K562 (cell line): ENCODE results near the gene RFNG. TPM values are rescaled to one million over a fixed set of nuclear protein-coding genes. Genes with fewer than 3 reads are reported as not detected.

ENCODE experiments used
- ATAC-seq: fragments of 200-7000 bp; cut with Tn5 transposase; 3 replicates; pipeline ENCODE4 v1.9.1; 2020; ENCODE audit warnings: moderate library complexity
- BruUV-seq: library from RNA; stranded (reverse); fragments of 400-500 nt; replicated peaks from 2 replicates; lab custom pipeline; 2021; lab: Mats Ljungman, UMichigan
- CTCF ChIA-PET: fragments of 300-600 bp; formaldehyde crosslinking; extraction: SDS; loops from one replicate; lab custom pipeline; 2021; ENCODE audit warnings: low intra/inter-chr PET ratio; lab: Yijun Ruan, JAX
- POLR2A ChIA-PET: fragments of 300-600, 350-650 bp; sonication (Branson Sonifier 250); formaldehyde crosslinking; extraction: SDS; loops from one replicate; lab custom pipeline; 2021; ENCODE audit warnings: antibody characterized with exemption, inconsistent platforms; lab: Yijun Ruan, JAX
- DNase-seq, 4 experiments: peaks; one replicate each; pipeline versions ENCODE4 v3.0.0 to v3.0.0-alpha.2; 2011 to 2018; ENCODE audit warnings: low spot score in 3 of 4, mixed read lengths in 3 of 4; ENCODE audit errors: extremely low read depth in 1 of 4
- FAIRE-seq: peaks from 2 replicates; lab custom pipeline; 2011; peaks lifted over from hg19 to GRCh38; lab: Jason Lieb, UNC
- H2AFZ ChIP-seq: 2 replicates; pipeline ENCODE4 v1.6.0; 2011; ENCODE audit warnings: low read depth, low read length, control low read depth, inconsistent platforms
- H3K27ac ChIP-seq: fragments of 200-600 bp; 3 replicates; pipeline ENCODE4 v1.8.0; 2011; ENCODE audit warnings: low read depth, mild to moderate bottlenecking, control low read depth, inconsistent platforms, low read length, moderate library complexity, mixed read lengths; ENCODE audit errors: extremely low read depth
- H3K27me3 ChIP-seq, 2 experiments: fragments of 300-600 bp in 1 of 2; 2 replicates in 1 of 2; 3 replicates in 1 of 2; pipeline versions ENCODE4 v1.6.0 to v1.8.0; 2011; ENCODE audit warnings: inconsistent platforms in 2 of 2, low read length in 2 of 2, mild to moderate bottlenecking in 1 of 2, mixed read lengths in 1 of 2, moderate library complexity in 1 of 2; ENCODE audit not compliant: control insufficient read depth in 2 of 2, insufficient read depth in 2 of 2
- H3K36me3 ChIP-seq: fragments of 300-600 bp; 3 replicates; pipeline ENCODE4 v1.8.0; 2011; ENCODE audit warnings: mild to moderate bottlenecking, low read length, inconsistent platforms; ENCODE audit not compliant: control insufficient read depth, insufficient read depth
- H3K4me1 ChIP-seq, 2 experiments: fragments of 200-600 bp in 1 of 2; replicated peaks in 1 of 2; 2 replicates in 1 of 2; 3 replicates in 1 of 2; pipeline versions ENCODE4 v1.5.1 to v1.8.0; 2011; ENCODE audit warnings: inconsistent platforms in 2 of 2, low read length in 2 of 2, mild to moderate bottlenecking in 1 of 2, mixed read lengths in 1 of 2, moderate library complexity in 1 of 2; ENCODE audit not compliant: control insufficient read depth in 2 of 2, insufficient read depth in 2 of 2
- H3K4me2 ChIP-seq: 2 replicates; pipeline ENCODE4 v1.6.1; 2011; ENCODE audit warnings: low read length, control low read depth, inconsistent platforms, mixed read lengths; ENCODE audit not compliant: insufficient read depth
- H3K4me3 ChIP-seq: fragments of 200-600 bp; sonication (generic), shearing (Covaris generic); 2 replicates; pipeline ENCODE4 v1.5.1; 2016; ENCODE audit warnings: control low read depth, inconsistent platforms
- H3K79me2 ChIP-seq: fragments of 200-600 bp; 3 replicates; pipeline ENCODE4 v1.8.0; 2011; ENCODE audit warnings: low read length, inconsistent platforms; ENCODE audit not compliant: control insufficient read depth, insufficient read depth
- H3K9ac ChIP-seq, 2 experiments: 2 replicates each; pipeline versions ENCODE4 v1.6.0 to v1.6.1; 2011; ENCODE audit warnings: low read depth in 2 of 2, low read length in 2 of 2, control low read depth in 1 of 2, inconsistent platforms in 1 of 2, mild to moderate bottlenecking in 1 of 2, mixed read lengths in 1 of 2; ENCODE audit not compliant: insufficient read depth in 1 of 2
- H3K9me1 ChIP-seq: one replicate; pipeline ENCODE4 v1.6.0; 2011; ENCODE audit warnings: inconsistent platforms, mild to moderate bottlenecking, low read length, moderate library complexity; ENCODE audit not compliant: control insufficient read depth, insufficient read depth
- H3K9me3 ChIP-seq: replicated peaks from 2 replicates; pipeline ENCODE4 v1.5.1; 2011; ENCODE audit warnings: low read depth, low read length, inconsistent platforms; ENCODE audit not compliant: control insufficient read depth, insufficient read depth
- H4K20me1 ChIP-seq: replicated peaks from 2 replicates; pipeline ENCODE4 v1.6.1; 2011; ENCODE audit warnings: low read length, inconsistent platforms, mixed read lengths; ENCODE audit not compliant: control insufficient read depth, insufficient read depth
- DNMT1 ChIP-seq: fragments of 450-650 bp; IDR thresholded peaks from 2 replicates; pipeline ENCODE4 v1.6.1; 2016; ENCODE audit warnings: antibody characterized with exemption, mild to moderate bottlenecking
- FOSL1 ChIP-seq: fragments of 200-800 bp; sonication (Bioruptor generic); conservative IDR thresholded peaks from 2 replicates; pipeline ENCODE4 v1.6.1; 2016; ENCODE audit warnings: missing genetic modification characterization, missing compliant biosample characterization
- HBP1 ChIP-seq: fragments of 450-650 bp; formaldehyde crosslinking; IDR thresholded peaks from 2 replicates; pipeline ENCODE4 v1.4.0; 2022; ENCODE audit warnings: missing genetic modification characterization
- HES1 ChIP-seq: fragments of 450-650 bp; IDR thresholded peaks from 2 replicates; pipeline ENCODE4 v1.6.1; 2016; ENCODE audit warnings: low read depth, mild to moderate bottlenecking, moderate library complexity
- HIVEP1 ChIP-seq: fragments of 250-450 bp; sonication (Bioruptor Pico); IDR thresholded peaks from 2 replicates; pipeline ENCODE4 v1.4.0; 2020; ENCODE audit warnings: mild to moderate bottlenecking
- IFI16 ChIP-seq: fragments of 250-450 bp; sonication (Bioruptor Pico); IDR thresholded peaks from 2 replicates; pipeline ENCODE4 v2.1.2; 2022; ENCODE audit warnings: mild to moderate bottlenecking, inconsistent platforms
- KAT8 ChIP-seq: fragments of 450-650 bp; IDR thresholded peaks from 2 replicates; pipeline ENCODE4 v1.6.1; 2016; ENCODE audit warnings: low read depth, mild to moderate bottlenecking
- MIER1 ChIP-seq: fragments of 450-650 bp; IDR thresholded peaks from 2 replicates; pipeline ENCODE4 v1.6.1; 2016; ENCODE audit warnings: antibody characterized with exemption, mild to moderate bottlenecking, low read depth
- NR4A1 ChIP-seq, 2 experiments: fragments of 250-450 bp in 1 of 2; fragments of 450-650 bp in 1 of 2; sonication (Bioruptor Pico) in 1 of 2; IDR thresholded peaks; 2 replicates each; pipeline versions ENCODE4 v1.4.0 to v1.6.1; 2016 to 2020; ENCODE audit warnings: mild to moderate bottlenecking in 2 of 2, missing compliant biosample characterization in 1 of 2, missing genetic modification characterization in 1 of 2, moderate library complexity in 1 of 2
- POLR2AphosphoS2 ChIP-seq: IDR thresholded peaks from 2 replicates; pipeline ENCODE4 v1.6.1; 2012; ENCODE audit warnings: low read length, improper control_type of control experiment
- SIX5 ChIP-seq, 2 experiments: IDR thresholded peaks; 2 replicates each; pipeline ENCODE4 v1.6.1; 2011; ENCODE audit warnings: low read length in 2 of 2, borderline replicate concordance in 1 of 2, low read depth in 1 of 2, mild to moderate bottlenecking in 1 of 2, moderate library complexity in 1 of 2; ENCODE audit not compliant: insufficient read depth in 1 of 2
- TCF15 ChIP-seq: fragments of 250-450 bp; sonication (Bioruptor Pico); IDR thresholded peaks from 2 replicates; pipeline ENCODE4 v1.8.0; 2022; ENCODE audit warnings: moderate library complexity, mild to moderate bottlenecking, inconsistent platforms
- TEAD4 ChIP-seq, 2 experiments: sonication (generic) in 1 of 2; formaldehyde crosslinking in 1 of 2; IDR thresholded peaks; 2 replicates each; pipeline versions ENCODE4 v1.6.1 to v1.8.0; 2012 to 2022; ENCODE audit warnings: borderline replicate concordance in 1 of 2, inconsistent platforms in 1 of 2, low read length in 1 of 2, mild to moderate bottlenecking in 1 of 2, missing genetic modification reagents in 1 of 2
- XRCC4 ChIP-seq: IDR thresholded peaks from one replicate; pipeline ENCODE4 v1.6.1; 2011; ENCODE audit not compliant: insufficient read depth, insufficient read length; ENCODE audit errors: extremely low read depth
- ZNF239 ChIP-seq: fragments of 250-450 bp; sonication (Bioruptor Pico); IDR thresholded peaks from 2 replicates; pipeline ENCODE4 v1.4.0; 2020; ENCODE audit warnings: mild to moderate bottlenecking
- ZNF696 ChIP-seq: fragments of 250-450 bp; sonication (Bioruptor Pico); conservative IDR thresholded peaks from 2 replicates; pipeline ENCODE4 v1.4.0; 2020; ENCODE audit warnings: mild to moderate bottlenecking, moderate library complexity
- WGBS: fragments of 100-300 bp; shearing (Covaris generic); methylation state at CpG from one replicate; pipeline ENCODE4 v1.1.6; 2016; ENCODE audit warnings: low coverage, mixed read lengths; ENCODE audit not compliant: insufficient coverage; ENCODE audit errors: missing lambda C conversion rate; 5-methylcytosine and 5-hydroxymethylcytosine counted together
- in situ Hi-C: fragments of 300-500 bp; cut with MboI; formaldehyde crosslinking; loops from 4 replicates; pipeline ENCODE4 v1.15.0; 2018; ENCODE audit warnings: inconsistent platforms, mixed read lengths
- intact Hi-C: fragments of 100-400 bp; cut with micrococcal nuclease; formaldehyde crosslinking; loops from 2 replicates; pipeline ENCODE4 v1.14.2; 2022
- polyA plus RNA-seq, 8 experiments: library from polyadenylated mRNA; depleted of rRNA in 4 of 8; stranded (reverse) in 5 of 8; unstranded in 3 of 8; fragments of >200 nt; fragmentation: Nextera tagmentation in 2 of 8; fragmentation: Illumina TruSeq in 1 of 8; extraction: Ambion mirVana in 2 of 8; extraction: Trizol in 1 of 8; gene quantifications; 2 replicates each; pipeline versions ENCODE4 v1.2.1 to v1.2.3, GENCODE V29; 2011 to 2014; ENCODE audit warnings: inconsistent platforms in 1 of 8, missing spikeins in 1 of 8
- total RNA-seq, 7 experiments: library from RNA; depleted of rRNA in 6 of 7; stranded (reverse); fragments of >200 nt in 6 of 7; fragmentation: Illumina TruSeq in 2 of 7; extraction: Trizol in 2 of 7; gene quantifications; 2 replicates each; pipeline versions ENCODE4 v1.2.1 to v1.2.3, GENCODE V29; 2011 to 2021; ENCODE audit warnings: low replicate concordance in 1 of 7
- TF ChIP-seq, protein P1 (sequence below): sonication (generic); formaldehyde crosslinking; IDR thresholded peaks from 2 replicates; pipeline ENCODE4 v1.8.1; 2023; ENCODE audit warnings: mild to moderate bottlenecking, missing genetic modification reagents

Gene RFNG
- total and polyA plus RNA-seq, 9 of the 15 experiments (the other 6 are each of a cell fraction or from before 2014, with no cell fraction given): 0.32 to 32.8 (median 9.5) TPM

GRCh38 chr17:81998212-81998611 lies 53.4 kb downstream of the RFNG start:
- peaks cover 10% of the 10 kb centered on the region; the same call in 1 of the 3 replicates for H3K36me3 ChIP-seq
- ChIA-PET POLR2A (no interaction called here), CTCF (interaction anchor here (0.7 kb wide), 1 partner anchor 342 kb away, joined by 4 read pairs; the partner anchor contains the start of gene PDE6G)
- H3K27ac ChIP-seq: no peak overlapping the region
- WGBS: 81% methylated on average over 7 of the region's 7 CpGs
- no peak overlapping the region for H3K4me2 ChIP-seq
- H3K9me1 ChIP-seq: peaks cover 3% of the 10 kb centered on the region
- no peak overlapping the region for H3K4me3 ChIP-seq
- DNase-seq: no peak
- no peak for ATAC-seq
- no peaks in the 10 kb centered on the region for H3K27me3 ChIP-seq
- intact Hi-C loops: no loop called here
- no peaks in the 10 kb centered on the region for H4K20me1 ChIP-seq
- H2AFZ ChIP-seq: no peak overlapping the region
- H3K79me2 ChIP-seq: no peaks in the 10 kb centered on the region
- in situ Hi-C loops: no loop called here
- no peak for FAIRE-seq
- no peaks in the 10 kb centered on the region for H3K9me3 ChIP-seq
- BruUV-seq: no TSS peak
- H3K9ac ChIP-seq: no peak overlapping the region
- peaks cover 0 to 61% of the 10 kb centered on the region in 2 experiments; a peak in 2 of 5 replicates for H3K4me1 ChIP-seq
- TF ChIP-seq HBP1 (CRISPR knock-in tag) (no peak), ZNF696 (no peak), MIER1 (no peak), POLR2AphosphoS2 (no peak), HES1 (no peak), FOSL1 (tag) (no peak), IFI16 (CRISPR knock-in tag) (no peak), HIVEP1 (CRISPR knock-in tag) (no peak), ZNF239 (CRISPR knock-in tag) (no peak), SIX5 (IDR thresholded peaks at IDR 0.05; ENCODE audit: borderline replicate concordance in 1 of 2, insufficient read depth in 1 of 2, low read depth in 1 of 2, low read length in 2 of 2) (no peak), DNMT1 (no peak), XRCC4 (no peak), NR4A1 (CRISPR knock-in tag; IDR thresholded peaks at IDR 0.05) (no peak), NR4A1 (tag; IDR thresholded peaks at IDR 0.05) (no peak), TCF15 (CRISPR knock-in tag) (no peak), TEAD4 (IDR thresholded peaks at IDR 0.05; ENCODE audit: low read length) (no peak), TEAD4 (CRISPR knock-in tag; IDR thresholded peaks at IDR 0.05; ENCODE audit: borderline replicate concordance) (no peak), KAT8 (no peak)
- TF ChIP-seq, protein P1, sequence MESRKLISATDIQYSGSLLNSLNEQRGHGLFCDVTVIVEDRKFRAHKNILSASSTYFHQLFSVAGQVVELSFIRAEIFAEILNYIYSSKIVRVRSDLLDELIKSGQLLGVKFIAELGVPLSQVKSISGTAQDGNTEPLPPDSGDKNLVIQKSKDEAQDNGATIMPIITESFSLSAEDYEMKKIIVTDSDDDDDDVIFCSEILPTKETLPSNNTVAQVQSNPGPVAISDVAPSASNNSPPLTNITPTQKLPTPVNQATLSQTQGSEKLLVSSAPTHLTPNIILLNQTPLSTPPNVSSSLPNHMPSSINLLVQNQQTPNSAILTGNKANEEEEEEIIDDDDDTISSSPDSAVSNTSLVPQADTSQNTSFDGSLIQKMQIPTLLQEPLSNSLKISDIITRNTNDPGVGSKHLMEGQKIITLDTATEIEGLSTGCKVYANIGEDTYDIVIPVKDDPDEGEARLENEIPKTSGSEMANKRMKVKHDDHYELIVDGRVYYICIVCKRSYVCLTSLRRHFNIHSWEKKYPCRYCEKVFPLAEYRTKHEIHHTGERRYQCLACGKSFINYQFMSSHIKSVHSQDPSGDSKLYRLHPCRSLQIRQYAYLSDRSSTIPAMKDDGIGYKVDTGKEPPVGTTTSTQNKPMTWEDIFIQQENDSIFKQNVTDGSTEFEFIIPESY: no peak
